ENCODE measurements around the gene CCDC192.
"Not testable (repeated sequence)": the region's sequence is repeated elsewhere in the genome, so short reads cannot be mapped to it uniquely, and the experiment has no call there.

The CCDC192 gene

DNA sequence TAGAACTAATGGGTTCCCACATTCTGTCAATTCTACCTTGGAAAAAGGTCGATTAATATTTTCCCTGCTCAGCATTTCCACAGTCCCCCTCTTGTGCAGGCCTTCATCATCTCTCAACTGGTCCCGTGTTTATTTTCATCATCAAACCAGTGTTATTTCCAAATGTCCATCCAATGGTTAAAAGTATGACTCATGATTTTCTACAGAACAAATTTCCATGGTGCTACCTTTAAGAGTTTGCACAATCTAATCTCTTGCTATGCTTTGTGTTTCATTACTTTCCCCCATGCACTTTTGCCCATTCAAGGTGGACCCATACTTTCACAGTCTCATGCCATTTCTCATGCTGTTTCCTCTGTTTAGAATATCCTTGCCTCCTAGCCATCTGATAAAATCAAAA, 143.7 kb downstream of the CCDC192 start:
- H3K27ac ChIP-seq = no peak overlapping the region
- no peak for TF ChIP-seq CTCF (conservative IDR thresholded peaks at IDR 0.05; ENCODE audit: low read depth, low read length)
- H4K20me1 ChIP-seq (ENCODE audit: insufficient read depth) = no peaks in the 10 kb centered on the region
- no peak overlapping the region for H3K9ac ChIP-seq
- H3K79me2 ChIP-seq (ENCODE audit: insufficient read depth, low read depth) = no peaks in the 10 kb centered on the region
- H2AFZ ChIP-seq (ENCODE audit: low read depth) = no peak overlapping the region
- H3K4me1 ChIP-seq (ENCODE audit: low read depth, poor library complexity, severe bottlenecking) = no peaks in the 10 kb centered on the region
- H3K4me3 ChIP-seq (IDR thresholded peaks at IDR 0.05; ENCODE audit: insufficient read depth, low read depth, low read length) = no peak overlapping the region
- no peaks in the 10 kb centered on the region for H3K36me3 ChIP-seq (ENCODE audit: insufficient read depth)
- H3K4me2 ChIP-seq = no peak overlapping the region
- H3K27me3 ChIP-seq (ENCODE audit: insufficient read depth, low read depth) = no peaks in the 10 kb centered on the region

DNA sequence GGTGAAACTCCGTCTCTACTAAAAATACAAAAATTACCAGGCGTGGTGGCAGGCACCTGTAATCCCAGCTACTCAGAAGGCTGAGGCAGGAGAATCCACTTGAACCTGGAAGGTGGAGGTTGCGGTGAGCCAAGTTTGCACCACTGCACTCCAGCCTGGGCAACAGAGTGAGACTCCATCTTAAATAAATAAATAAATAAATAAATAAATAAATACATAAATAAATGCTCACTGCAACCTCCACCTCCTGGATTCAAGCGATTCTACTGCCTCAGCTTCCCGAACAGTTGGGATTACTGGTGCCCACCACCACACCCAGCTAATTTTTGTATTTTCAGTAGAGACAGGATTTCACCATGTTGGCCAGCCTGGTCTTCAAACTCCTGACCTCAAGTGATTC, 144.4 kb downstream of the CCDC192 start:
- not testable (repeated sequence) for H3K27me3 ChIP-seq (ENCODE audit: insufficient read depth, low read depth); H3K9ac ChIP-seq; H3K4me2 ChIP-seq; H3K4me3 ChIP-seq (IDR thresholded peaks at IDR 0.05; ENCODE audit: insufficient read depth, low read depth, low read length); H4K20me1 ChIP-seq (ENCODE audit: insufficient read depth); H3K4me1 ChIP-seq (ENCODE audit: low read depth, poor library complexity, severe bottlenecking); H3K36me3 ChIP-seq (ENCODE audit: insufficient read depth); H3K27ac ChIP-seq; H3K79me2 ChIP-seq (ENCODE audit: insufficient read depth, low read depth); H2AFZ ChIP-seq (ENCODE audit: low read depth)

GRCh38 chr5:127848098-127848497, 144.9 kb downstream of the CCDC192 start:
- Histone ChIP-seq H4K20me1 (ENCODE audit: insufficient read depth) (no peaks in the 10 kb centered on the region), H2AFZ (ENCODE audit: low read depth) (no peak overlapping the region), H3K79me2 (ENCODE audit: insufficient read depth, low read depth) (no peaks in the 10 kb centered on the region), H3K4me2 (no peak overlapping the region), H3K27ac (no peak overlapping the region), H3K4me3 (IDR thresholded peaks at IDR 0.05; ENCODE audit: insufficient read depth, low read depth, low read length) (no peak overlapping the region), H3K27me3 (ENCODE audit: insufficient read depth, low read depth) (no peaks in the 10 kb centered on the region), H3K9ac (no peak overlapping the region), H3K4me1 (ENCODE audit: low read depth, poor library complexity, severe bottlenecking) (no peaks in the 10 kb centered on the region), H3K36me3 (ENCODE audit: insufficient read depth) (no peaks in the 10 kb centered on the region)
- TF ChIP-seq CTCF (conservative IDR thresholded peaks at IDR 0.05; ENCODE audit: low read depth, low read length) = no peak

DNA sequence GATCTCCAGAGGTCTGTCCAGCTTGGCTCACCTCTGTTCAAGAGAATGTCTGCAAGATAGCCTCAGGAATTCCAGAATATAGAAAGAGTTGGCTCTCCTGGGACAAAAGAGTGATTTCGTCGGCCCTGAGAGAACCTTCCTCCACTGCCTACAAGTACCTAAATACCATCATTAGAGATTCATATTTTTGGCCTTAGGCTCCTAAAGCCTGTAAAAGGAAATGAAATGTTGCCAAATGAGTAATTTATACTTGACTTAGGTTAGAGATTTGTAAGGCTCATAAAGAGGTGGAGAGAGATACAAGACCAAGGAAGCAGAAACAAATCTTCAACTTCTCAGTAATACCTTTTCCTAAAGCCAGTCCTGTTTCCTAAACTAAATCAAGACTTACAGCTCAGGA, 146.2 kb downstream of the CCDC192 start:
- Histone ChIP-seq H4K20me1 (ENCODE audit: insufficient read depth) (no peaks in the 10 kb centered on the region), H3K27ac (no peak overlapping the region), H3K27me3 (ENCODE audit: insufficient read depth, low read depth) (no peaks in the 10 kb centered on the region), H3K4me3 (IDR thresholded peaks at IDR 0.05; ENCODE audit: insufficient read depth, low read depth, low read length) (no peak overlapping the region), H3K9ac (no peak overlapping the region), H3K4me2 (no peak overlapping the region), H2AFZ (ENCODE audit: low read depth) (no peak overlapping the region), H3K4me1 (ENCODE audit: low read depth, poor library complexity, severe bottlenecking) (no peaks in the 10 kb centered on the region), H3K79me2 (ENCODE audit: insufficient read depth, low read depth) (no peaks in the 10 kb centered on the region), H3K36me3 (ENCODE audit: insufficient read depth) (no peaks in the 10 kb centered on the region)
- TF ChIP-seq CTCF (conservative IDR thresholded peaks at IDR 0.05; ENCODE audit: low read depth, low read length) = no peak

GRCh38 chr5:127849891-127850290, 146.7 kb downstream of the CCDC192 start:
- Histone ChIP-seq H3K36me3 (ENCODE audit: insufficient read depth) (no peaks in the 10 kb centered on the region), H3K4me3 (IDR thresholded peaks at IDR 0.05; ENCODE audit: insufficient read depth, low read depth, low read length) (no peak overlapping the region), H2AFZ (ENCODE audit: low read depth) (no peak overlapping the region), H3K9ac (no peak overlapping the region), H4K20me1 (ENCODE audit: insufficient read depth) (no peaks in the 10 kb centered on the region), H3K79me2 (ENCODE audit: insufficient read depth, low read depth) (no peaks in the 10 kb centered on the region), H3K4me1 (ENCODE audit: low read depth, poor library complexity, severe bottlenecking) (no peaks in the 10 kb centered on the region), H3K27me3 (ENCODE audit: insufficient read depth, low read depth) (no peaks in the 10 kb centered on the region), H3K4me2 (no peak overlapping the region), H3K27ac (no peak overlapping the region)
- no peak for TF ChIP-seq CTCF (conservative IDR thresholded peaks at IDR 0.05; ENCODE audit: low read depth, low read length)

Data from KMS-11 (cell line).